Keratinocyte (primary cell): ENCODE data around the gene CSGALNACT2. TPM values are rescaled to one million over a fixed set of nuclear protein-coding genes. Genes with fewer than 3 reads are reported as not detected.

Experiments used
- DNase-seq: peaks from one replicate; pipeline ENCODE4 v3.0.0-alpha.2; 2011; ENCODE audit warnings: low read depth, missing footprints, low spot score
- FAIRE-seq: peaks from 2 replicates; lab custom pipeline; 2011; peaks lifted over from hg19 to GRCh38; lab: Jason Lieb, UNC
- H2AFZ ChIP-seq: 2 replicates; pipeline ENCODE4 v1.6.0; 2012; ENCODE audit warnings: low read length, control low read depth, inconsistent platforms; ENCODE audit not compliant: control insufficient read depth
- H3K27ac ChIP-seq: 2 replicates; pipeline ENCODE4 v1.5.1; 2011; ENCODE audit warnings: low read length; ENCODE audit not compliant: control insufficient read depth, insufficient read depth
- H3K27me3 ChIP-seq: 3 replicates; pipeline ENCODE4 v1.6.0; 2011; ENCODE audit warnings: low read length; ENCODE audit not compliant: control insufficient read depth, insufficient read depth; ENCODE audit errors: extremely low read depth
- H3K36me3 ChIP-seq, 2 experiments: 2 replicates in 1 of 2; 3 replicates in 1 of 2; pipeline ENCODE4 v1.5.1; 2011; ENCODE audit warnings: low read length in 2 of 2, mild to moderate bottlenecking in 1 of 2; ENCODE audit not compliant: control insufficient read depth in 2 of 2, insufficient read depth in 2 of 2; ENCODE audit errors: extremely low read depth in 1 of 2
- H3K4me1 ChIP-seq: 3 replicates; pipeline ENCODE4 v1.5.1; 2011; ENCODE audit warnings: low read length; ENCODE audit not compliant: control insufficient read depth, insufficient read depth; ENCODE audit errors: extremely low read depth
- H3K4me2 ChIP-seq: 3 replicates; pipeline ENCODE4 v1.6.0; 2011; ENCODE audit warnings: low read depth, low read length; ENCODE audit not compliant: control insufficient read depth, insufficient read depth; ENCODE audit errors: extremely low read depth
- H3K4me3 ChIP-seq, 3 experiments: fragments of 200-600 bp in 1 of 3; sonication (generic) in 1 of 3; 2 replicates in 2 of 3; 3 replicates in 1 of 3; pipeline ENCODE4 v1.5.1; 2011 to 2016; ENCODE audit warnings: low read length in 3 of 3, mild to moderate bottlenecking in 3 of 3, control low read depth in 2 of 3, inconsistent platforms in 1 of 3, low read depth in 1 of 3, mixed read lengths in 1 of 3, mixed run types in 1 of 3, moderate library complexity in 1 of 3; ENCODE audit not compliant: control insufficient read depth in 2 of 3, insufficient read depth in 2 of 3; ENCODE audit errors: extremely low read depth in 1 of 3
- H3K79me2 ChIP-seq: 2 replicates; pipeline ENCODE4 v1.6.0; 2012; ENCODE audit warnings: low read length; ENCODE audit not compliant: control insufficient read depth, insufficient read depth
- H3K9ac ChIP-seq: 3 replicates; pipeline ENCODE4 v1.6.0; 2011; ENCODE audit warnings: low read length; ENCODE audit not compliant: control insufficient read depth, insufficient read depth; ENCODE audit errors: extremely low read depth
- H3K9me1 ChIP-seq: 3 replicates; pipeline ENCODE4 v1.6.0; 2011; ENCODE audit warnings: low read length; ENCODE audit not compliant: control insufficient read depth, insufficient read depth; ENCODE audit errors: extremely low read depth
- H3K9me3 ChIP-seq: 2 replicates; pipeline ENCODE4 v1.5.1; 2012; ENCODE audit warnings: low read depth, low read length; ENCODE audit not compliant: control insufficient read depth
- H4K20me1 ChIP-seq: 3 replicates; pipeline ENCODE4 v1.6.0; 2011; ENCODE audit warnings: low read length; ENCODE audit not compliant: control insufficient read depth, insufficient read depth; ENCODE audit errors: extremely low read depth
- EZH2 ChIP-seq: IDR thresholded peaks from one replicate; pipeline ENCODE4 v1.6.1; 2012; ENCODE audit warnings: inconsistent platforms, mild to moderate bottlenecking, low read length, moderate library complexity
- dilution Hi-C: fragments of 300-500 bp; cut with MboI; formaldehyde crosslinking; loops from one replicate; pipeline ENCODE4 v1.7.0; 2020; ENCODE audit warnings: low sequenced_read_pairs; ENCODE audit not compliant: extremely low pct_ligation_motif_present
- polyA plus RNA-seq, 5 experiments: library from polyadenylated mRNA; depleted of rRNA in 3 of 5; stranded (reverse) in 3 of 5; stranded (forward) in 1 of 5; unstranded in 1 of 5; fragments of >200 nt; gene quantifications; 1 replicate in 1 of 5; 2 replicates in 3 of 5; 3 replicates in 1 of 5; pipeline versions ENCODE4 v1.2.1 to v1.2.3, GENCODE V29; 2011 to 2012; ENCODE audit warnings: missing spikeins in 2 of 5, low read depth in 1 of 5, low replicate concordance in 1 of 5
- TF ChIP-seq, protein P1 (sequence below), 3 experiments: IDR thresholded peaks in 1 of 3; conservative IDR thresholded peaks in 1 of 3; optimal IDR thresholded peaks in 1 of 3; 2 replicates in 2 of 3; 3 replicates in 1 of 3; pipeline versions ENCODE3 to v1.5.1; 2011; ENCODE audit warnings: low read length in 3 of 3, mild to moderate bottlenecking in 3 of 3, moderate library complexity in 2 of 3, control low read depth in 1 of 3, inconsistent platforms in 1 of 3; ENCODE audit not compliant: insufficient read depth in 2 of 3; ENCODE audit errors: extremely low read depth in 1 of 3

The CSGALNACT2 gene
- polyA plus RNA-seq, 1 donor (not counting 4 experiments of a cell fraction or from before 2014, with no cell fraction given) = 19.7 TPM

DNA sequence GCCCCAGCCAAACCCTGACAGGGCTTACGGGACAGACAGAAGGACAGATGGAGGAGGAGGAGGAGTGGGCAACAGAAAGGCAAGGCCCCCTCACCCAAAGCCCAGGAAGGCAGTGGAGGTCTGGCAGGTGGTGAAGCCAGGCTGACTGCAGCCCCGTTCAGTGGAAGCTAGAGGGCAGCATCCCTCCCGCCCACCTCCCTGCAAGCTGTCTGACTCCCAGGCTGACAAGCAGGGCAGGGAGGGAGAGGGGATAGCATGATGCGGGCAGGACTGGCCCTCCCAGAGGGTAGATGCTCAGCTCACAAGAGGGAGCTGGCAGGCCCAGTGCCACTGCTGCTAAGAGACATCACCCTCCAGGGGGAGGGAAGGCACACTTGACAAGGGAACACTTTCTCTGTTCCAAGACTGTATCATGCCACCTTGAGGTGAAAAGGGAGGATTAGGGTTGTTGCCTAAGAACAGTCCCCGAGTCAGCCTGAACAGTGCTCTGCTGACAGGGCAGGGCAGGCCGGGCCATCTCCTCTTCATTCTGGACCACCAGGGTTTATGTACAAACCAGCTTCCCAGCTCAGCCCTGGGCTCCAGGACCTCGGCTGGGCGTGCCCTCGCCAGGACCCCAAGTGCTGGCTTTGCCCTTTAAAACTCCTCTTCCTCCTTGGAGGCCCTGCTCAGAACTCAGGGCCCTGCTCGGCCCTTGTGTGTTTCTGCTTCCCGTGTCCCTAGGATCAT, 66.9 kb downstream of the CSGALNACT2 start:
- no peaks in the 10 kb centered on the region for H3K9me1 ChIP-seq
- dilution Hi-C loops = no loop called here
- DNase-seq (no peak), FAIRE-seq (peak; percentile 13)
- H3K27me3 ChIP-seq = no peaks in the 10 kb centered on the region
- no peaks in the 10 kb centered on the region for H3K4me1 ChIP-seq
- H3K27ac ChIP-seq = no peak overlapping the region
- H3K79me2 ChIP-seq = no peaks in the 10 kb centered on the region
- peak overlapping the region; percentile 52 for H2AFZ ChIP-seq
- H3K4me3 ChIP-seq = no peak overlapping the region
- TF ChIP-seq, protein P1, sequence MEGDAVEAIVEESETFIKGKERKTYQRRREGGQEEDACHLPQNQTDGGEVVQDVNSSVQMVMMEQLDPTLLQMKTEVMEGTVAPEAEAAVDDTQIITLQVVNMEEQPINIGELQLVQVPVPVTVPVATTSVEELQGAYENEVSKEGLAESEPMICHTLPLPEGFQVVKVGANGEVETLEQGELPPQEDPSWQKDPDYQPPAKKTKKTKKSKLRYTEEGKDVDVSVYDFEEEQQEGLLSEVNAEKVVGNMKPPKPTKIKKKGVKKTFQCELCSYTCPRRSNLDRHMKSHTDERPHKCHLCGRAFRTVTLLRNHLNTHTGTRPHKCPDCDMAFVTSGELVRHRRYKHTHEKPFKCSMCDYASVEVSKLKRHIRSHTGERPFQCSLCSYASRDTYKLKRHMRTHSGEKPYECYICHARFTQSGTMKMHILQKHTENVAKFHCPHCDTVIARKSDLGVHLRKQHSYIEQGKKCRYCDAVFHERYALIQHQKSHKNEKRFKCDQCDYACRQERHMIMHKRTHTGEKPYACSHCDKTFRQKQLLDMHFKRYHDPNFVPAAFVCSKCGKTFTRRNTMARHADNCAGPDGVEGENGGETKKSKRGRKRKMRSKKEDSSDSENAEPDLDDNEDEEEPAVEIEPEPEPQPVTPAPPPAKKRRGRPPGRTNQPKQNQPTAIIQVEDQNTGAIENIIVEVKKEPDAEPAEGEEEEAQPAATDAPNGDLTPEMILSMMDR (optimal IDR thresholded peaks at IDR 0.05 in 1 of 3, IDR thresholded peaks at IDR 0.05 in 1 of 3, conservative IDR thresholded peaks at IDR 0.05 in 1 of 3; ENCODE audit: extremely low read depth in 1 of 3, insufficient read depth in 2 of 3, low read length in 3 of 3) = peak; percentile 80 to 97 (median 95)
- TF ChIP-seq EZH2 = no peak
- H3K36me3 ChIP-seq = peaks cover 0 to 1% of the 10 kb centered on the region in 2 experiments
- H3K9me3 ChIP-seq = no peaks in the 10 kb centered on the region
- no peaks in the 10 kb centered on the region for H4K20me1 ChIP-seq
- no peak overlapping the region for H3K4me2 ChIP-seq
- no peak overlapping the region for H3K9ac ChIP-seq

DNA sequence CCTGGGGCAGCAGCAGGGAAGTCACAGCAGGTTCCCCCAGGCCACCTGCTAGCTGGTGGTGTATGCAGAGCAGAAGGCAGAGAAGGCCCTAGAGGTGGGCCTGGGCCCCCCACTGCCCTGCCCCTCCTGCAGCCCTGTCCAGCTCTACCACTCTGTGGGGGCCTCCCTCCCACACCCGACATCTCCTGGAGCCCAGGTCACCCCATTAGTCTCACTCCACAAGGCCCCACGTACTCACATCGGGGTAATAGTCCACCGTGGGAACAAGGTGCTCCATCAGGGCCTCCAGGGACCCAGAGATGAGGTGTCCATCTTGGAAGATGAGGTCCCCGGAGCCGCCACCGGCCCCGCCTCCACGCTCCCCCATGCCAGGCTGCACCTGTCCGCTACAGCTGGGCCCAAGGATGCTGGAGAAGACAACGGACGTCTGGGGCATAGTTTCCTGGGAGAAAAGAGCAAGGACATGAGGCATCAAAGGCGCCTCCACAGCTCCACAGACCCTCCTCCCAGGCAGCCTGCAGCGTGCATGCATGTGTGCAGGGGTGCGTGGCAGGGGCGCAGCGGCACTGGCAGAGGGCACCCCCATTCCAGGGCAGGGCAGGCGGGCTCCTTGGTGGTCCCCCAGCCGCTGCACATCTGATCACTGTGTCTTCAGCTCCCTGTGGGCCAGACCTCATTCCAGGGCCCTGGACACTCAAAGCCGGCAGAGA, 67.6 kb downstream of the CSGALNACT2 start:
- no peak overlapping the region for H3K4me3 ChIP-seq
- no peak for DNase-seq
- no peak for FAIRE-seq
- dilution Hi-C loops = no loop called here
- no peaks in the 10 kb centered on the region for H3K9me1 ChIP-seq
- no peak overlapping the region for H3K4me2 ChIP-seq
- no peaks in the 10 kb centered on the region for H3K4me1 ChIP-seq
- no peaks in the 10 kb centered on the region for H3K27me3 ChIP-seq
- H3K27ac ChIP-seq = no peak overlapping the region
- no peaks in the 10 kb centered on the region for H4K20me1 ChIP-seq
- no peak overlapping the region for H2AFZ ChIP-seq
- no peak overlapping the region for H3K9ac ChIP-seq
- H3K79me2 ChIP-seq = no peaks in the 10 kb centered on the region
- no peaks in the 10 kb centered on the region for H3K9me3 ChIP-seq
- peaks cover 0 to under 1% of the 10 kb centered on the region in 2 experiments for H3K36me3 ChIP-seq
- TF ChIP-seq, protein P1 (optimal IDR thresholded peaks at IDR 0.05 in 1 of 3, IDR thresholded peaks at IDR 0.05 in 1 of 3, conservative IDR thresholded peaks at IDR 0.05 in 1 of 3; ENCODE audit: extremely low read depth in 1 of 3, insufficient read depth in 2 of 3, low read length in 3 of 3) = no peak
- TF ChIP-seq EZH2 = no peak
